HCT116 (cell line): Measurements from ENCODE around the gene MPI. TPM values are rescaled to one million over a fixed set of nuclear protein-coding genes. Genes with fewer than 3 reads are reported as not detected.

Experiments
- CBX3 ChIP-seq: IDR thresholded peaks from 2 replicates; pipeline ENCODE4 v1.6.1; 2012; ENCODE audit warnings: low read depth
- CEBPB ChIP-seq: IDR thresholded peaks from 2 replicates; pipeline ENCODE4 v1.6.1; 2012; ENCODE audit warnings: low read depth
- EGR1 ChIP-seq: IDR thresholded peaks from 2 replicates; pipeline ENCODE4 v1.6.1; 2012; ENCODE audit warnings: low read depth
- ELF1 ChIP-seq: IDR thresholded peaks from 2 replicates; pipeline ENCODE4 v1.6.1; 2012; ENCODE audit warnings: low read depth, borderline replicate concordance
- EZH2 ChIP-seq: fragments of 200-600 bp; sonication (generic); IDR thresholded peaks from 2 replicates; pipeline ENCODE4 v1.6.1; 2017; ENCODE audit warnings: antibody characterized with exemption, mixed run types
- FOSL1 ChIP-seq: IDR thresholded peaks from 2 replicates; pipeline ENCODE4 v1.6.1; 2012; ENCODE audit warnings: low read depth
- POLR2A ChIP-seq: IDR thresholded peaks from 2 replicates; pipeline ENCODE4 v1.7.0; 2011; ENCODE audit warnings: borderline replicate concordance; ENCODE audit not compliant: insufficient read depth, insufficient read length; ENCODE audit errors: extremely low read depth
- POLR2AphosphoS5 ChIP-seq: IDR thresholded peaks from 2 replicates; pipeline ENCODE4 v1.6.1; 2011; ENCODE audit warnings: mild to moderate bottlenecking, low read depth, low read length, moderate library complexity
- RAD21 ChIP-seq: IDR thresholded peaks from 2 replicates; pipeline ENCODE4 v1.6.1; 2012; ENCODE audit warnings: low read depth, mild to moderate bottlenecking
- REST ChIP-seq: IDR thresholded peaks from 2 replicates; pipeline ENCODE4 v1.6.1; 2012; ENCODE audit warnings: low read depth
- TCF7L2 ChIP-seq: IDR thresholded peaks from 2 replicates; pipeline ENCODE4 v1.7.0; 2011; ENCODE audit warnings: borderline replicate concordance, inconsistent platforms; ENCODE audit not compliant: insufficient read depth, insufficient read length; ENCODE audit errors: extremely low read depth
- ZFX ChIP-seq: fragments of 450-650 bp; IDR thresholded peaks from 2 replicates; pipeline ENCODE4 v1.6.1; 2017
- total RNA-seq: library from RNA; stranded (reverse); gene quantifications from one replicate; pipeline ENCODE4 v1.2.1, GENCODE V29; 2021; ENCODE audit not compliant: unreplicated experiment
- TF ChIP-seq, protein P1 (sequence below): IDR thresholded peaks from 2 replicates; pipeline ENCODE4 v1.6.1; 2012

Gene MPI
- total RNA-seq, 1 experiment from 2014 or later, result 49.7 TPM

- TF ChIP-seq ELF1 (no peak), POLR2AphosphoS5 (peak; percentile 78), RAD21 (peak; percentile 41; the same call in 1 of the 2 replicates), EZH2 (no peak), ZFX (peak; percentile 79; the same call in 1 of the 2 replicates), CEBPB (no peak), REST (no peak), TCF7L2 (no peak), FOSL1 (no peak), EGR1 (peak; percentile 72), POLR2A (peak; percentile 55), CBX3 (no peak)
- TF ChIP-seq, protein P1, sequence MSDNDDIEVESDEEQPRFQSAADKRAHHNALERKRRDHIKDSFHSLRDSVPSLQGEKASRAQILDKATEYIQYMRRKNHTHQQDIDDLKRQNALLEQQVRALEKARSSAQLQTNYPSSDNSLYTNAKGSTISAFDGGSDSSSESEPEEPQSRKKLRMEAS, result peak; percentile 96
These were observed 47.0 kb upstream of the MPI start, which contains the start of gene ULK3 (continued) for GRCh38 chr15:74842581-74843444.
